PC-3 (cell line): ENCODE data around the gene PAPOLG.

Experiments
- EZH2 ChIP-seq: fragments of 300-600 bp; sonication (generic); IDR thresholded peaks from one replicate; pipeline ENCODE4 v1.6.1; 2017; ENCODE audit warnings: antibody characterized with exemption, mild to moderate bottlenecking, low read length; ENCODE audit not compliant: unreplicated experiment
- EZH2phosphoT487 ChIP-seq: fragments of 300-600 bp; sonication (generic); IDR thresholded peaks from 2 replicates; pipeline ENCODE4 v1.6.1; 2018; ENCODE audit warnings: mild to moderate bottlenecking, antibody characterized with exemption, low read length, borderline replicate concordance
- TF ChIP-seq, protein P1 (sequence below): fragments of 300-600 bp; sonication (generic); conservative IDR thresholded peaks from 2 replicates; pipeline ENCODE4 v1.5.1; 2017; ENCODE audit warnings: antibody characterized with exemption, low read depth, mild to moderate bottlenecking, low read length

DNA sequence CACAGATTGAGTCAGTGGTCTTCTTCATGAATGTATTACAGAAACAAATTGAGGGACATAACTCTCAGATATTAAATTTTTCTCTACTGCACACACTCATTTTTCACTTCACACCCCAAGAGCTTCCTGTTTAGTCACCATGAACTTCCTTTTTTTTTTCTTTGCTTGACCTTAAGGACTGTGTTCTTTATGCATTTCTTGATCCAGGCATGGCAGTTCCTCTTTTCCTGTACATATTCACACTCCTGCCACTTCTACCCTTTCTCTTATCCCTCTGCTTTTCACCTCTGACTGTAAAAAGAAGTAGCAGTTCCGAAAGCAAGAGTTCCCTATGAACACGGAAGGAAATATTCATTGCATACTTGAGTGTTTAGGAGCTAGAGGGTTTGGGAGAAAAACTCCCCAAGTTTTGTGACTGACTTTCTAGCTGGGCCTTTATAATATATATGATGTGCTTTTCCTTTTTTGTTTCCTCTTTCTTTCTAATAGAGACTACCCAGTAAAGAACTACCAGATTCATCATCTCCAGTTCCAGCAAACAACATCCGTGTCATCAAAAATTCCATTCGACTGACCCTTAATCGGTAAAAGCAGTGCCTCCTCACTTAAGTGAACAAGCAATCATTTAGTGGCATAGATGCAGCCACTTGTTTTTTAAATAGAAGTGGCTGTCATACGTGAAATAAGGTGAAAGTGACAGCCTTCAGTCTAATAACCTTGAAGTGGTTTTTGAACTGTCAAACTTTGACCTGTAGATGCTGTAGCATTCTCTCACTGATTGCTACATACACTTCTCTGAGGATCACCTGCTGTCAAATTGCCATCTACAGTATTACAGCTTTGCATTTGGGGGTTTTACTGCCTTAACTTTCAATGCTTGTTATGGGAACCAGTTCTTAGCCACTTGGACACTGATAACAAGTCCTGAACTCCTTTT, 40.8 kb downstream of the PAPOLG start:
- TF ChIP-seq EZH2phosphoT487 (no peak), EZH2 (no peak)
- TF ChIP-seq, protein P1, sequence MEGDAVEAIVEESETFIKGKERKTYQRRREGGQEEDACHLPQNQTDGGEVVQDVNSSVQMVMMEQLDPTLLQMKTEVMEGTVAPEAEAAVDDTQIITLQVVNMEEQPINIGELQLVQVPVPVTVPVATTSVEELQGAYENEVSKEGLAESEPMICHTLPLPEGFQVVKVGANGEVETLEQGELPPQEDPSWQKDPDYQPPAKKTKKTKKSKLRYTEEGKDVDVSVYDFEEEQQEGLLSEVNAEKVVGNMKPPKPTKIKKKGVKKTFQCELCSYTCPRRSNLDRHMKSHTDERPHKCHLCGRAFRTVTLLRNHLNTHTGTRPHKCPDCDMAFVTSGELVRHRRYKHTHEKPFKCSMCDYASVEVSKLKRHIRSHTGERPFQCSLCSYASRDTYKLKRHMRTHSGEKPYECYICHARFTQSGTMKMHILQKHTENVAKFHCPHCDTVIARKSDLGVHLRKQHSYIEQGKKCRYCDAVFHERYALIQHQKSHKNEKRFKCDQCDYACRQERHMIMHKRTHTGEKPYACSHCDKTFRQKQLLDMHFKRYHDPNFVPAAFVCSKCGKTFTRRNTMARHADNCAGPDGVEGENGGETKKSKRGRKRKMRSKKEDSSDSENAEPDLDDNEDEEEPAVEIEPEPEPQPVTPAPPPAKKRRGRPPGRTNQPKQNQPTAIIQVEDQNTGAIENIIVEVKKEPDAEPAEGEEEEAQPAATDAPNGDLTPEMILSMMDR = no peak
